Chondrocyte (in vitro differentiated cells): Measurements from ENCODE around the gene NPBWR2. TPM values are rescaled to one million over a fixed set of nuclear protein-coding genes. Genes with fewer than 3 reads are reported as not detected.

Experiments used
- DNase-seq: peaks from one replicate; pipeline ENCODE4 v3.0.0; 2021; ENCODE audit warnings: mixed read lengths, low spot score
- H3K27ac Mint-ChIP-seq: one replicate; pipeline ENCODE4 v1.8.0; 2021; ENCODE audit warnings: mild to moderate bottlenecking, moderate library complexity, mixed read lengths; ENCODE audit not compliant: unreplicated experiment
- H3K27me3 Mint-ChIP-seq: 2 replicates; pipeline ENCODE4 v1.8.0; 2021; ENCODE audit warnings: low read depth, mixed read lengths
- H3K36me3 Mint-ChIP-seq: 2 replicates; pipeline ENCODE4 v1.8.0; 2021; ENCODE audit warnings: low read depth, mixed read lengths
- H3K4me1 Mint-ChIP-seq: 2 replicates; pipeline ENCODE4 v1.8.0; 2021; ENCODE audit warnings: low read depth, mild to moderate bottlenecking, mixed read lengths
- H3K4me3 Mint-ChIP-seq: one replicate; pipeline ENCODE4 v1.8.0; 2021; ENCODE audit warnings: mild to moderate bottlenecking, moderate library complexity, mixed read lengths; ENCODE audit not compliant: unreplicated experiment
- H3K9me3 Mint-ChIP-seq: 2 replicates; pipeline ENCODE4 v1.8.0; 2021; ENCODE audit warnings: low read depth, mixed read lengths
- total RNA-seq: library from RNA; stranded (reverse); gene quantifications from 3 replicates; pipeline ENCODE4 v1.2.1, GENCODE V29; 2021
- TF ChIP-seq, protein P1 (sequence below): fragments of 200-600 bp; sonication (generic); IDR thresholded peaks from 2 replicates; pipeline ENCODE4 v1.5.0; 2021; ENCODE audit warnings: antibody characterized with exemption, mild to moderate bottlenecking, moderate library complexity

NPBWR2 gene
- total RNA-seq, 1 donor from 2014 or later = not detected

DNA sequence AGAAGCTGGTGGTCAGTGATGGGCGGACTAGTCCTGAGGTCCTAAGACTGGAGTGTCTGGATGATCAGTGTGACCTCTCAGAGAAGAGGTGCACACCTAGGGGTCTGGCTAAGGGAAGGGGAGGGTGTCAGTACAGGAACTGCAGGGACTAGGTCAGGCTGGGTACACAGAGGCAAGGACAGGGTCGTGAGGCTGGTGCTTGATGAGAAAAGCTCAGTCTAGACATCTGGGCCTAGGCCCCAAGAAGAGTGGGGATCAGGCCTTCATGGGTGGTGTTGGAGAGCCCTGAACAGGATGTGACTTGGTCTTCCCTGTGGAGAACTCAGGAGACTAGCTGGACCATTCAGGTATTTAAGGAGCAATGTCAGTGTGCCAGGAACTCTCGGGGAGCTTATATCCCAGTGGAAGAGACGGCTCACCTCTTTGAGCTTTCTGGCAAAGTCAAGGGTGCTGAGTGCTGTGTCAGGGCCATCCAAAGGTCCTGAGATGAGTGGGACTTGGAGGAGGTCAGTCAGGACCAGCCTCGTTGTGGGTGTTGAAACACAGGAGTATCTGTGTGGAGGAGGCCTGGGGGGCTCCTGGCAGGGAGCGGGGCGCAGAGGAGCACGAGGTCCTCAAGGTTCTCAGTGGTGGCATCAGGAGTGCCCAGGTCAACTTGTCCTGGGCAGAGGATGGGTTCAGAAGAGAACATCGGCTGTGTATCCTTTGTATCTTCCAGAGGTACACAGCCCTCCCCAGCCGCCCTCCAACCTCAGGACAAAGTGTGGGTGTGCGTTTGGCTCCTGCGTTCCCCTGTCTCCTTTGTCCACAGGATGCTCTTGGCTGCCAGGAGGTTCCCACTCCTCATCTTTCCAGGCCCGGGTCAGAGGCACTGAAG lies 43.6 kb upstream of the NPBWR2 start:
- no peak overlapping the region for H3K27ac Mint-ChIP-seq
- H3K4me3 Mint-ChIP-seq = no peak overlapping the region
- DNase-seq = peak; percentile 55
- no peaks in the 10 kb centered on the region for H3K4me1 Mint-ChIP-seq
- H3K27me3 Mint-ChIP-seq = peaks cover 19% of the 10 kb centered on the region
- H3K9me3 Mint-ChIP-seq = no peaks in the 10 kb centered on the region
- TF ChIP-seq, protein P1, sequence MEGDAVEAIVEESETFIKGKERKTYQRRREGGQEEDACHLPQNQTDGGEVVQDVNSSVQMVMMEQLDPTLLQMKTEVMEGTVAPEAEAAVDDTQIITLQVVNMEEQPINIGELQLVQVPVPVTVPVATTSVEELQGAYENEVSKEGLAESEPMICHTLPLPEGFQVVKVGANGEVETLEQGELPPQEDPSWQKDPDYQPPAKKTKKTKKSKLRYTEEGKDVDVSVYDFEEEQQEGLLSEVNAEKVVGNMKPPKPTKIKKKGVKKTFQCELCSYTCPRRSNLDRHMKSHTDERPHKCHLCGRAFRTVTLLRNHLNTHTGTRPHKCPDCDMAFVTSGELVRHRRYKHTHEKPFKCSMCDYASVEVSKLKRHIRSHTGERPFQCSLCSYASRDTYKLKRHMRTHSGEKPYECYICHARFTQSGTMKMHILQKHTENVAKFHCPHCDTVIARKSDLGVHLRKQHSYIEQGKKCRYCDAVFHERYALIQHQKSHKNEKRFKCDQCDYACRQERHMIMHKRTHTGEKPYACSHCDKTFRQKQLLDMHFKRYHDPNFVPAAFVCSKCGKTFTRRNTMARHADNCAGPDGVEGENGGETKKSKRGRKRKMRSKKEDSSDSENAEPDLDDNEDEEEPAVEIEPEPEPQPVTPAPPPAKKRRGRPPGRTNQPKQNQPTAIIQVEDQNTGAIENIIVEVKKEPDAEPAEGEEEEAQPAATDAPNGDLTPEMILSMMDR = no peak
- H3K36me3 Mint-ChIP-seq = no peaks in the 10 kb centered on the region

DNA sequence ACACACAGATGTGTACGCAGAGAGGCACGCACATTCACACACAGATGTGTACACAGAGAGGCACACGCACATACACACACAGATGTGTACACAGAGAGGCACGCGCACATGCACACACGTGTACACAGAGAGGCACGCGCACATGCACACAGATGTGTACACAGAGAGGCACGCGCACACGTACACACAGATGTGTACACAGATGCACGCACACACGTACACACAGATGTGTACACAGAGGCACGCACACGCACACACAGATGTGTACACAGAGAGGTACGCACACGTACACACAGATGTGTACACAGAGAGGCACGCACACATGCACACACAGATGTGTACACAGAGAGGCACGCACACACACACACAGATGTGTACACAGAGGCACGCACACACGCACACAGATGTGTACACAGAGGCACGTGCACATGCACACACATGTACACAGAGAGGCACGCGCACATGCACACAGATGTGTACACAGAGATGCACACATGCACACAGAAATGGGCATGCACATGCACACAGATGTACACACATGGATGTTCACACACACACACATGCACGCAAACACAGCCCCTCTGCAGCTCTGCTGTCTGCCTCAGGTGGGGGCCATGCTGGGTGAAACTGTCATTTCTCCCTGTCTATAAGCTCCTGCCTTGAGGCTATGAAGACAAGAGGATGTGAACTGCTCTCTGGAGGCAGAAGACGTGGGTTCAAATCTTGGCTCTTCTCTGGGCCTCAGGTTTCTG lies 42.6 kb upstream of the NPBWR2 start:
- Mint-ChIP-seq H3K4me3 (no peak overlapping the region), H3K27me3 (peaks cover 15% of the 10 kb centered on the region), H3K4me1 (no peaks in the 10 kb centered on the region), H3K9me3 (peaks cover 2% of the 10 kb centered on the region), H3K36me3 (peaks cover 2% of the 10 kb centered on the region), H3K27ac (no peak overlapping the region)
- DNase-seq = peak; percentile 55
- TF ChIP-seq, protein P1 = no peak

DNA sequence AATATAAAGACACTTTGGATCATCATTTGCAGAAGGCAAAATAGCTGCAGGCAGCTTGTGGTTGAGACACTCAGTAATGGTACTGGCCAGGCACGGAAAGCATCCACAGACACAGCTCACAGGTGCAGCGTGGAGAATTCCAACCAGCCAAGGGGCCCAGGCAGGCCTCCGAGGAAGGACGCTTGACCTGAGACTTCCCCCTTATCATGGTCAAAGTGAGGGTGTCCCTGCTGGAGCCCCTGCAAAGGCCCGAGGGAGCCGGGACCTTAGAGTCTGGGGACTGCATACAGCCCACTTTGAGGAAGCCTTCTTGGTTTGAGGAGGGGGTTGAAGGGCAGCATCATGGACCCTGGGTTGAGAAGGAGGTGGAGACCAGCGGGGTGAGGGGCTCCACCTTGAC lies 41.8 kb upstream of the NPBWR2 start:
- TF ChIP-seq, protein P1 = no peak
- Mint-ChIP-seq H3K9me3 (peaks cover 5% of the 10 kb centered on the region), H3K27ac (no peak overlapping the region), H3K4me1 (no peaks in the 10 kb centered on the region), H3K36me3 (peaks cover 2% of the 10 kb centered on the region), H3K4me3 (no peak overlapping the region), H3K27me3 (peaks cover 15% of the 10 kb centered on the region)
- peak; percentile 79 for DNase-seq

DNA sequence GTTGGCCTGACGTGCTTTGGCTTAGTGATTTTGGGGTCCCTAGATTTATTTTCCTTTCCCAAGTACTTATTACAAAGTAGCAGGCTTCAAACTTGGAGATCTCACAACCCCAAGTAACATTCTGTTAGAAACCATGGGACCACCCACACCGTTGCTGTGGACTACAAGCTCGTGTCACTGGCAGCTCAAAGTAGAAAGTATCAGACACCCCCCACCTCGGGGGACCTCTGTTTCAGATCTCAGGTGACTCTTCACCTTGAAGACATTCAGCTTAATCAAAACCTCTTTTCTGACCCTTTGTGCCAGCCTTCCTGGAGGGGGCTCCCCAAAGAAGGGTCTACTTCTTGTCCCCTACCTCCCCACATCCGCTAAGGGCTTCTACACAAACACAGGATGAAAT lies 41.2 kb upstream of the NPBWR2 start:
- no peak overlapping the region for H3K4me3 Mint-ChIP-seq
- TF ChIP-seq, protein P1 = no peak
- H3K9me3 Mint-ChIP-seq = peaks cover 5% of the 10 kb centered on the region
- peaks cover 15% of the 10 kb centered on the region for H3K27me3 Mint-ChIP-seq
- peaks cover 2% of the 10 kb centered on the region for H3K36me3 Mint-ChIP-seq
- no peak overlapping the region for H3K27ac Mint-ChIP-seq
- H3K4me1 Mint-ChIP-seq = no peaks in the 10 kb centered on the region
- peak; percentile 36 for DNase-seq

DNA sequence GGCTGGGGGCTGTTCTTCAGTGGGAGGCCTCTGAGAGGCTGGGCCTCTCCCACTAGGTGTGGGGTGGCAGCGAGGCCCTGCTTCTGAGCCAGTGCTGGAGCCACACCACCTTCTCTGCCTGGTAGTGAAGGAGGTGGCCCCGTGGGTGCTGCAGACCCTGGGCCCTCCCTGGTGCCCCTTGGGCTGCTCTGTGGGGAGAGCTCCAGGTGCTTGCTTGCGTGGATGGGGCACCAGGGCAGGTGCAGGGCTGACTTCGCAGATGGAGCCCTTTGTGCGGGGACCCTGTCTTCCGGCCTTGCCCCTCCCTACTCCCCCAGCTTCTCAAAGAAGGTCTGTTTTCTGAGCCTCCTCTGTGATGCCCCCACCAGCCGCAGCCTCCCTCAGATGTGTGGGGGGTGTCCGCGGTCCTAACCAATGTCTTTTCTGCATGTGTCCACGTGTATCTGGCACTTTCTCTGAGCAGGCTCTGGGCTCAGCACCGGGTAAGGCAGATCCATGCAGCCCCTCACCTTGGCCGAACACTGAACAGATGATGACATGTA lies 39.6 kb upstream of the NPBWR2 start:
- Mint-ChIP-seq H3K27me3 (peaks cover 28% of the 10 kb centered on the region), H3K27ac (no peak overlapping the region), H3K9me3 (peaks cover 5% of the 10 kb centered on the region), H3K4me1 (no peaks in the 10 kb centered on the region), H3K36me3 (peaks cover 2% of the 10 kb centered on the region), H3K4me3 (no peak overlapping the region)
- DNase-seq = no peak
- TF ChIP-seq, protein P1 = no peak
